OCI-LY3 (cell line): ENCODE measurements around the gene E2F3.

Experiments
- H2AFZ ChIP-seq: fragments of 200-600, 300-600 bp; shearing (Covaris generic); 2 replicates; pipeline ENCODE4 v1.6.0; 2014; ENCODE audit warnings: antibody characterized with exemption, low read depth, low read length
- H3K27ac ChIP-seq: fragments of 200-600, 300-600 bp; sonication (generic); 2 replicates; pipeline ENCODE4 v1.5.1; 2014; ENCODE audit warnings: mild to moderate bottlenecking, low read length, moderate library complexity, mixed read lengths
- H3K27me3 ChIP-seq: fragments of 200-600, 300-600 bp; sonication (generic); 2 replicates; pipeline ENCODE4 v1.6.1; 2014; ENCODE audit warnings: low read depth, low read length, mixed read lengths
- H3K36me3 ChIP-seq: fragments of 200-600, 300-600 bp; sonication (generic); replicated peaks from 2 replicates; pipeline ENCODE3; 2014; ENCODE audit warnings: low read depth, low read length, mixed read lengths
- H3K4me1 ChIP-seq: fragments of 300-600, 200-600 bp; sonication (generic); 2 replicates; pipeline ENCODE4 v1.6.1; 2014; ENCODE audit warnings: low read length, mixed read lengths
- H3K4me2 ChIP-seq: fragments of 200-600, 300-600 bp; sonication (generic); 2 replicates; pipeline ENCODE4 v1.6.1; 2014; ENCODE audit warnings: low read length, mixed read lengths
- H3K4me3 ChIP-seq: fragments of 300-600, 200-600 bp; sonication (generic); 2 replicates; pipeline ENCODE4 v1.5.1; 2014; ENCODE audit warnings: antibody characterized with exemption, mild to moderate bottlenecking, low read length, moderate library complexity
- H3K79me2 ChIP-seq: fragments of 300-600, 200-600 bp; shearing (Covaris generic); 2 replicates; pipeline ENCODE4 v1.6.1; 2014; ENCODE audit warnings: mild to moderate bottlenecking, low read length, mixed read lengths
- H3K9ac ChIP-seq: fragments of 300-600, 200-600 bp; shearing (Covaris generic); 2 replicates; pipeline ENCODE4 v1.6.0; 2014; ENCODE audit warnings: mild to moderate bottlenecking, low read length, moderate library complexity
- H3K9me3 ChIP-seq: fragments of 200-600, 300-600 bp; shearing (Covaris generic); 2 replicates; pipeline ENCODE4 v1.6.1; 2014; ENCODE audit warnings: low read length, mixed read lengths; ENCODE audit not compliant: insufficient read depth
- H4K20me1 ChIP-seq: fragments of 200-600, 300-600 bp; sonication (generic); 2 replicates; pipeline ENCODE4 v1.6.1; 2016; ENCODE audit warnings: low read length, mixed read lengths; ENCODE audit not compliant: insufficient read depth
- EZH2phosphoT487 ChIP-seq: fragments of 200-600 bp; shearing (Covaris generic); IDR thresholded peaks from 2 replicates; pipeline ENCODE4 v1.6.1; 2018; ENCODE audit warnings: antibody characterized with exemption, mixed run types, low read depth
- TF ChIP-seq, protein P1 (sequence below): fragments of 200-600, 300-600 bp; sonication (generic); IDR thresholded peaks from 2 replicates; pipeline ENCODE4 v1.5.1; 2014; ENCODE audit warnings: antibody characterized with exemption, low read length, low read depth

Gene E2F3

GRCh38 chr6:20438462-20439070 lies 36.9 kb downstream of the E2F3 start:
- Histone ChIP-seq H3K4me2 (no peak overlapping the region), H3K4me3 (no peak overlapping the region), H3K27ac (no peak overlapping the region), H3K79me2 (peaks cover 86% of the 10 kb centered on the region), H3K4me1 (no peaks in the 10 kb centered on the region), H3K9ac (no peak overlapping the region), H2AFZ (no peak overlapping the region), H3K36me3 (peaks cover 17% of the 10 kb centered on the region), H3K9me3 (no peaks in the 10 kb centered on the region), H4K20me1 (peaks cover 37% of the 10 kb centered on the region), H3K27me3 (no peaks in the 10 kb centered on the region)
- TF ChIP-seq, protein P1, sequence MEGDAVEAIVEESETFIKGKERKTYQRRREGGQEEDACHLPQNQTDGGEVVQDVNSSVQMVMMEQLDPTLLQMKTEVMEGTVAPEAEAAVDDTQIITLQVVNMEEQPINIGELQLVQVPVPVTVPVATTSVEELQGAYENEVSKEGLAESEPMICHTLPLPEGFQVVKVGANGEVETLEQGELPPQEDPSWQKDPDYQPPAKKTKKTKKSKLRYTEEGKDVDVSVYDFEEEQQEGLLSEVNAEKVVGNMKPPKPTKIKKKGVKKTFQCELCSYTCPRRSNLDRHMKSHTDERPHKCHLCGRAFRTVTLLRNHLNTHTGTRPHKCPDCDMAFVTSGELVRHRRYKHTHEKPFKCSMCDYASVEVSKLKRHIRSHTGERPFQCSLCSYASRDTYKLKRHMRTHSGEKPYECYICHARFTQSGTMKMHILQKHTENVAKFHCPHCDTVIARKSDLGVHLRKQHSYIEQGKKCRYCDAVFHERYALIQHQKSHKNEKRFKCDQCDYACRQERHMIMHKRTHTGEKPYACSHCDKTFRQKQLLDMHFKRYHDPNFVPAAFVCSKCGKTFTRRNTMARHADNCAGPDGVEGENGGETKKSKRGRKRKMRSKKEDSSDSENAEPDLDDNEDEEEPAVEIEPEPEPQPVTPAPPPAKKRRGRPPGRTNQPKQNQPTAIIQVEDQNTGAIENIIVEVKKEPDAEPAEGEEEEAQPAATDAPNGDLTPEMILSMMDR = no peak

GRCh38 chr6:20439558-20439957 lies 37.9 kb downstream of the E2F3 start:
- Histone ChIP-seq H3K4me3 (no peak overlapping the region), H3K36me3 (peaks cover 16% of the 10 kb centered on the region), H3K9me3 (no peaks in the 10 kb centered on the region), H3K9ac (no peak overlapping the region), H3K27ac (no peak overlapping the region), H3K4me2 (no peak overlapping the region), H3K4me1 (no peaks in the 10 kb centered on the region), H4K20me1 (peaks cover 30% of the 10 kb centered on the region), H3K79me2 (peaks cover 83% of the 10 kb centered on the region), H3K27me3 (no peaks in the 10 kb centered on the region), H2AFZ (no peak overlapping the region)
- TF ChIP-seq EZH2phosphoT487 = no peak
- TF ChIP-seq, protein P1 = no peak

- Histone ChIP-seq H2AFZ (no peak overlapping the region), H3K36me3 (peaks cover 11% of the 10 kb centered on the region), H3K9ac (no peak overlapping the region), H4K20me1 (peaks cover 28% of the 10 kb centered on the region), H3K27me3 (no peaks in the 10 kb centered on the region), H3K27ac (no peak overlapping the region), H3K4me2 (no peak overlapping the region), H3K4me3 (no peak overlapping the region), H3K9me3 (no peaks in the 10 kb centered on the region), H3K79me2 (peaks cover 82% of the 10 kb centered on the region), H3K4me1 (no peaks in the 10 kb centered on the region)
- TF ChIP-seq EZH2phosphoT487 = no peak
- TF ChIP-seq, protein P1 = no peak
These were observed 38.6 kb downstream of the E2F3 start for GRCh38 chr6:20440296-20440695.

DNA sequence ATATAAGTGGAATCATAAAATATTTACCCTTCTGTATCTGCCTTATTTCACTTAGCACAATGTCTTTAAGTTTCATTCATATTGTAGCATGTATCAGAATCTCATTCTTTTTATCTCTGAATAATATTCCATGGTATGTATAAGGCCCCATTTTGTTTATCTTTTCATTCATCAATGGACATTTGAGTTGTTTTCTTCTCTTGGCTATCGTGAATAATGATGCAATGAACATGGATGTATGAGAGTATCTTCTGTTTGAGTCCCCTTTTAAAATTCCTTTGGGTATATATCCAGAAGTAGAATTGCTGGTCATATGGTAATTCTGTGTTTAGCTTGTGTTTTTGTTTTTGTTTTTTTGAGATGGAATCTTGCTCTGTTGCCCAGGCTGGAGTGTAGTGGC lies 39.6 kb downstream of the E2F3 start:
- Histone ChIP-seq H3K4me3 (no peak overlapping the region), H3K27ac (no peak overlapping the region), H3K4me1 (no peaks in the 10 kb centered on the region), H2AFZ (no peak overlapping the region), H3K36me3 (peaks cover 11% of the 10 kb centered on the region), H3K4me2 (no peak overlapping the region), H3K79me2 (peaks cover 85% of the 10 kb centered on the region), H3K27me3 (no peaks in the 10 kb centered on the region), H3K9me3 (no peaks in the 10 kb centered on the region), H4K20me1 (peaks cover 33% of the 10 kb centered on the region), H3K9ac (no peak overlapping the region)
- TF ChIP-seq EZH2phosphoT487 = no peak
- TF ChIP-seq, protein P1 = no peak
